ENCODE measurements around the gene NLRP7. TPM values are rescaled to one million over a fixed set of nuclear protein-coding genes. Genes with fewer than 3 reads are reported as not detected.
"Not testable (repeated sequence)": the region's sequence is repeated elsewhere in the genome, so short reads cannot be mapped to it uniquely, and the experiment has no call there.

NLRP7 gene
- total RNA-seq, 1 donor: not detected

DNA sequence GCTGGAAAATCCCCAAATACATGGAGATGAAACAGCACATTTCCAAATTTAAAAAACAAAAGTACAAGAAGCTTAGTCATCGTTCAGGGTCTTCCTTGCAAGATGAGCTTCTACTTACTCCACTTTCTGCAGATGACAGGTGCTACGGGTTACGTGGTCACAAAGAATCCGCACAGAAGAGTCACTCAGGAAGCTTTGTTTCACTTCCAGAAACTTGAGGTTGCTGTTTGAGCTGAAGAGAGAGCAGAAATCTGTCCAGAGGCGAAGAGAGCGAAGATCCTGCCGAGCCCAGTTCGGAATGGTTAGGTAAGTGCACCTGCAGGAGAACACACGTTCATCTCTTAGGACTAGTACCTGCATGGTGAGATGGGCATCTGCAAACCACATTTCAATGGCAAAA is 9.4 kb downstream of the NLRP7 start:
- no peak overlapping the region for H3K4me3 ChIP-seq (ENCODE audit: low read depth, low read length)
- TF ChIP-seq, protein P1, sequence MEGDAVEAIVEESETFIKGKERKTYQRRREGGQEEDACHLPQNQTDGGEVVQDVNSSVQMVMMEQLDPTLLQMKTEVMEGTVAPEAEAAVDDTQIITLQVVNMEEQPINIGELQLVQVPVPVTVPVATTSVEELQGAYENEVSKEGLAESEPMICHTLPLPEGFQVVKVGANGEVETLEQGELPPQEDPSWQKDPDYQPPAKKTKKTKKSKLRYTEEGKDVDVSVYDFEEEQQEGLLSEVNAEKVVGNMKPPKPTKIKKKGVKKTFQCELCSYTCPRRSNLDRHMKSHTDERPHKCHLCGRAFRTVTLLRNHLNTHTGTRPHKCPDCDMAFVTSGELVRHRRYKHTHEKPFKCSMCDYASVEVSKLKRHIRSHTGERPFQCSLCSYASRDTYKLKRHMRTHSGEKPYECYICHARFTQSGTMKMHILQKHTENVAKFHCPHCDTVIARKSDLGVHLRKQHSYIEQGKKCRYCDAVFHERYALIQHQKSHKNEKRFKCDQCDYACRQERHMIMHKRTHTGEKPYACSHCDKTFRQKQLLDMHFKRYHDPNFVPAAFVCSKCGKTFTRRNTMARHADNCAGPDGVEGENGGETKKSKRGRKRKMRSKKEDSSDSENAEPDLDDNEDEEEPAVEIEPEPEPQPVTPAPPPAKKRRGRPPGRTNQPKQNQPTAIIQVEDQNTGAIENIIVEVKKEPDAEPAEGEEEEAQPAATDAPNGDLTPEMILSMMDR (IDR thresholded peaks at IDR 0.05; ENCODE audit: insufficient read depth, low read length): no peak
- DNase-seq (ENCODE audit: low read depth): no peak

- no peak for DNase-seq (ENCODE audit: low read depth)
- no peak overlapping the region for H3K4me3 ChIP-seq (ENCODE audit: low read depth, low read length)
- TF ChIP-seq, protein P1 (IDR thresholded peaks at IDR 0.05; ENCODE audit: insufficient read depth, low read length): no peak
These were observed 19.0 kb downstream of the NLRP7 start for GRCh38 chr19:54928299-54928698.

DNA sequence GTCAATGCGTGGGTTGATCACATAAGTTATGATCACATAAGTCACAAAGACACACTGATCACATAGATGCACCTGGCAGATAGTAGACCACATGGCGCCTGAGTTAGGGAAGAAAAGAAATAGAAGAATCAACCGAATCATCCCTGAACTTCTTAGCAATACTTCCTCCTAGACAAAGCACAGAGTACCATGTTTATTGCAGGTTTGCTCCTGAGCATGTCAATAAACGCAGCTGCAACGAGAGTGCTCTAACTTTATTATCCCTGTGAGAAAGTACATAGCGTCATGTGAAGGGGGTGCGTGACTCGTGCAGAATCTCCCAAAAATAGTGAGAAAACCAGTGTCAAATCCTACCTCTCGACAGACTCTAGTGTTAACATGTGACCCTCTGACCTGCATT is 24.1 kb downstream of the NLRP7 start:
- TF ChIP-seq, protein P1 (IDR thresholded peaks at IDR 0.05; ENCODE audit: insufficient read depth, low read length): no peak
- no peak for DNase-seq (ENCODE audit: low read depth)
- no peak overlapping the region for H3K4me3 ChIP-seq (ENCODE audit: low read depth, low read length)

DNA sequence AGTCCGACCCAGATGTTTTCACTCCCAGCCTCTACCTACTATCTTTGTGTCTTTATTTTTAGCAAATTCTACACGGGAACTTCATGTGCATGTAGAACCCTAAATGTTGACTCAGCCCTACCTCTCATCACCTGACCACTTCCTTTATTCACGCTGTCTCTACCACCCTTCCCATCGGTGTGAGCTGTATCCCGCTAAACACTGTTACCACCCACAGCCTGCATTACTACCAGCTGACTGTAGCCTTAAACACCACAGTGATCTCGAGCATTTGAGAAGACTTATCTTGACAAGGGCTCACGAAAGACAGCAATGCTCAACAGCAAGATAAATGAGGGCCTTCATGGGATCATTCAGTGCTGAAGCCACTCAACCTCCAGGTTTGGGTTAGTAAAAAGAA is 26.2 kb downstream of the NLRP7 start:
- no peak overlapping the region for H3K4me3 ChIP-seq (ENCODE audit: low read depth, low read length)
- DNase-seq (ENCODE audit: low read depth): no peak
- TF ChIP-seq, protein P1 (IDR thresholded peaks at IDR 0.05; ENCODE audit: insufficient read depth, low read length): no peak

- H3K4me3 ChIP-seq (ENCODE audit: low read depth, low read length); DNase-seq (ENCODE audit: low read depth): not testable (repeated sequence)
These were observed 27.4 kb downstream of the NLRP7 start for GRCh38 chr19:54919646-54920563.

GRCh38 chr19:54918499-54918898 is 28.8 kb downstream of the NLRP7 start:
- TF ChIP-seq, protein P1 (IDR thresholded peaks at IDR 0.05; ENCODE audit: insufficient read depth, low read length): no peak
- no peak overlapping the region for H3K4me3 ChIP-seq (ENCODE audit: low read depth, low read length)
- no peak for DNase-seq (ENCODE audit: low read depth)

- H3K4me3 ChIP-seq (ENCODE audit: low read depth, low read length): no peak overlapping the region
- TF ChIP-seq, protein P1 (IDR thresholded peaks at IDR 0.05; ENCODE audit: insufficient read depth, low read length): no peak
- no peak for DNase-seq (ENCODE audit: low read depth)
These were observed 30.5 kb downstream of the NLRP7 start for GRCh38 chr19:54916822-54917221.

- H3K4me3 ChIP-seq (ENCODE audit: low read depth, low read length); DNase-seq (ENCODE audit: low read depth): not testable (repeated sequence)
These were observed 39.4 kb downstream of the NLRP7 start for GRCh38 chr19:54907899-54908298.
